Thoracic aorta (tissue), 2 donors: ENCODE data around the gene ARHGAP31. TPM values are rescaled to one million over a fixed set of nuclear protein-coding genes. Genes with fewer than 3 reads are reported as not detected.

Experiments used
- ATAC-seq: fragments of 150-250 bp; one replicate; pipeline ENCODE4 v1.8.0; 2017; ENCODE audit warnings: low read depth; ENCODE audit not compliant: insufficient number of reproducible peaks, low FRiP score
- DNase-seq: peaks from one replicate; pipeline ENCODE4 v3.0.0-alpha.2; 2020; ENCODE audit warnings: low spot score
- H3K27ac ChIP-seq, 2 donors: fragments of 200-600 bp; sonication (generic); 1 replicate in 1 of 2; 2 replicates in 1 of 2; pipeline ENCODE4 v1.5.1; 2016; ENCODE audit warnings: mild to moderate bottlenecking in 2 of 2, moderate library complexity in 2 of 2
- H3K27me3 ChIP-seq: fragments of 200-600 bp; sonication (generic); replicated peaks from 2 replicates; pipeline ENCODE4 v1.6.0; 2016; ENCODE audit warnings: mild to moderate bottlenecking; ENCODE audit not compliant: insufficient read depth
- H3K36me3 ChIP-seq: fragments of 200-600 bp; sonication (generic); one replicate; pipeline ENCODE4 v1.5.1; 2016
- H3K4me1 ChIP-seq, 2 donors: fragments of 200-600 bp; sonication (generic); 1 replicate in 1 of 2; 2 replicates in 1 of 2; pipeline versions ENCODE4 v1.5.1 to v1.6.0; 2016; ENCODE audit warnings: low read depth in 2 of 2, mild to moderate bottlenecking in 1 of 2; ENCODE audit not compliant: control insufficient read depth in 1 of 2
- H3K4me3 ChIP-seq: fragments of 200-600 bp; sonication (generic); 2 replicates; pipeline ENCODE4 v1.5.1; 2016; ENCODE audit warnings: mild to moderate bottlenecking
- H3K9me3 ChIP-seq: fragments of 200-600 bp; sonication (generic); 2 replicates; pipeline ENCODE4 v1.5.1; 2016
- total RNA-seq, 2 donors: library from RNA; depleted of rRNA; stranded (reverse); fragments of >200 nt; gene quantifications; one replicate each; pipeline versions ENCODE4 v1.1.0 to v1.2.3, GENCODE V29; 2016
- TF ChIP-seq, protein P1 (sequence below): fragments of 200-600 bp; sonication (generic); IDR thresholded peaks from one replicate; pipeline ENCODE4 v1.5.1; 2019; ENCODE audit warnings: antibody characterized with exemption

ARHGAP31 gene
- total RNA-seq, 2 donors from 2014 or later = 20.8 to 33.6 TPM

DNA sequence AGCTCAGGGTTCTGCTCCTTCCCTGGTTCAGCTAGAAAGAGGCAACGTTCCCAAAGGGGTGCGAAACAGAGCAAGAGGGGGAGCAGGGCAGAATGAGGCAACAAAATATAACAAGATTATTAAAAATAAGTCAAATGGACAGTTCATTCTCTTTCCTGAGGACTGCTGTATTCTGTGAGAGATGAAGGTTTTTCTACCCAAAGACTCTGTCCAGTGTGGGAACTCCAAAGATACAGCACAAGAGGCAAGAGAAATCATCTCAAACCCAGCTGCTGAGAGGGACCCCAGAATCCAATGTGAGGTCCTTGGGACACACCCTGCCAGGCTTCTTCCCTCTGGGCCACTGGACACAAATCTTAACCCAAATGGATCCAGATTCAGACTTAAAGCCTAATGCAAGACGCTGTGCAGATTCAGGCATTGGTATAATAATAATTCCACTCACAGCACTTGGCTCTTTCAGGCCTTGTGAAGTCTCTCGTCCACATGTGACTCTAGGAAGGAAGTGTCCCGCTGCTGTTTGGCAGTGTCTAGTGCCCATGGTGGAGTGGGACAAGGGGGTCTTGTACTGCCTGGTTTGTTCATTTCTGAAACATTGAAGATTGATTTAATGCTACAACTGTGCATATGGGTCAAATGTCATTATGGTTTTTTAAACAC is 14.5 kb upstream of the ARHGAP31 start:
- Histone ChIP-seq H3K36me3 (no peaks in the 10 kb centered on the region), H3K27ac (peak overlapping the region; percentile 36 to 54), H3K4me1 (peaks cover 0 to 11% of the 10 kb centered on the region in 2 donors), H3K9me3 (no peaks in the 10 kb centered on the region), H3K4me3 (no peak overlapping the region), H3K27me3 (no peaks in the 10 kb centered on the region)
- TF ChIP-seq, protein P1, sequence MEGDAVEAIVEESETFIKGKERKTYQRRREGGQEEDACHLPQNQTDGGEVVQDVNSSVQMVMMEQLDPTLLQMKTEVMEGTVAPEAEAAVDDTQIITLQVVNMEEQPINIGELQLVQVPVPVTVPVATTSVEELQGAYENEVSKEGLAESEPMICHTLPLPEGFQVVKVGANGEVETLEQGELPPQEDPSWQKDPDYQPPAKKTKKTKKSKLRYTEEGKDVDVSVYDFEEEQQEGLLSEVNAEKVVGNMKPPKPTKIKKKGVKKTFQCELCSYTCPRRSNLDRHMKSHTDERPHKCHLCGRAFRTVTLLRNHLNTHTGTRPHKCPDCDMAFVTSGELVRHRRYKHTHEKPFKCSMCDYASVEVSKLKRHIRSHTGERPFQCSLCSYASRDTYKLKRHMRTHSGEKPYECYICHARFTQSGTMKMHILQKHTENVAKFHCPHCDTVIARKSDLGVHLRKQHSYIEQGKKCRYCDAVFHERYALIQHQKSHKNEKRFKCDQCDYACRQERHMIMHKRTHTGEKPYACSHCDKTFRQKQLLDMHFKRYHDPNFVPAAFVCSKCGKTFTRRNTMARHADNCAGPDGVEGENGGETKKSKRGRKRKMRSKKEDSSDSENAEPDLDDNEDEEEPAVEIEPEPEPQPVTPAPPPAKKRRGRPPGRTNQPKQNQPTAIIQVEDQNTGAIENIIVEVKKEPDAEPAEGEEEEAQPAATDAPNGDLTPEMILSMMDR = no peak
- DNase-seq = no peak
- peak; percentile 19 for ATAC-seq

DNA sequence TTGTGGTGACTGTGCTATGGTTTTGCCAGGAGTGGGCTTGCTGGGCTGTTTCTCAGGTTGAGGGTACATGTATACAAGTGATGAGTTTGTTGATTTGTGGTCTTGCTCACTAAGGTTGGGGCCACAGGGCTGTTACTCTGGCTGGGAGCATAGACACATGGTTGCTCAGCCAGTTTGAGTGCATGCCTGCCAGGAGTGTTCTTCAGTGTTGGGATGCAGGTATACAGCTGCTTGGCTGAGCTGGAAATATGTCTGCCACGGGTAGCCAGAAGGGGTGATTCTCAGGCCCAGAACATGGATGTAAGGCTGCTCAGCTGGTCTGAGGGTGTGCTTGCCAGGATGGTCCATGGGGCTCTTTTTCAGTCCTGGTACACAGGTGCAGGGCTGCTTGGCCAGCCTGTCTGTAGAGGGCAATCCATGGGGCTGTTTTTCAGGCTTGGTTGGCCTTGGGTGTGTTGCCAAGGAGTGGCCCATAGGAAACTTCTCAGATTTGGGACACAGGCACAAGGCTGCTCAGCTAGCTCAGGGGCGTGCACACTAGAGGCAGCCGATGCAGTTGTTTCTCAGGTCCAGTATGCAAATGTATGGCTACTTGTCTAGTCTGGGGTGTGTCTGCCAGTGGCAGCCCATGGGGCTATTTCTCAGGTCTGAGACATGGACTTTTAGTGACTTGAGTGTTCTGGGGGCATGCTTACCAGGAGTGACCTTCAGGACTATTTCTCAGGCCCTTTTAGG is 5.3 kb upstream of the ARHGAP31 start:
- ATAC-seq (no peak), DNase-seq (no peak)
- TF ChIP-seq, protein P1 = no peak
- H3K27me3 ChIP-seq = no peaks in the 10 kb centered on the region
- H3K4me3 ChIP-seq = no peak overlapping the region
- peaks cover 5% of the 10 kb centered on the region for H3K9me3 ChIP-seq
- H3K4me1 ChIP-seq = peaks cover 2 to 10% of the 10 kb centered on the region in 2 donors
- no peaks in the 10 kb centered on the region for H3K36me3 ChIP-seq
- no peak overlapping the region for H3K27ac ChIP-seq

DNA sequence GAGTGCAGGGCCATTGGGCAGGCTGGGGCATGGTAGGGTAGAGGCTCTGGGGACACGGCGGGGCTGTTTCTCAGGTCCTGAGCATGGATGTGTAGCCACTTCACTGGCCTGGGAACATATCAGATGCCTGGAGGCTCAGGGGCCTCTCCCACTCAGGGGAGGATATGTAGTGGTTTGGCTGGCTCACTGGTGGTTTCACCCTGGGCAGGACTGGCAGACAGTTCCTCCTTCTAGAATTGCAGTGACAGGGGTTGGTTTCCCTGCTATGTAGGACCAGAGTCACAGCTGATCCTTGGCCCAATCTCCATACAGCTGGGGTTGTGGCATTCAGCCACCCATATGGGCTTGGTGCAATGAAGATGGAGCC is 4.8 kb upstream of the ARHGAP31 start:
- Histone ChIP-seq H3K4me1 (peaks cover 2 to 10% of the 10 kb centered on the region in 2 donors), H3K27ac (no peak overlapping the region), H3K27me3 (no peaks in the 10 kb centered on the region), H3K9me3 (peaks cover 5% of the 10 kb centered on the region), H3K4me3 (no peak overlapping the region), H3K36me3 (no peaks in the 10 kb centered on the region)
- TF ChIP-seq, protein P1 = no peak
- ATAC-seq (no peak), DNase-seq (no peak)

DNA sequence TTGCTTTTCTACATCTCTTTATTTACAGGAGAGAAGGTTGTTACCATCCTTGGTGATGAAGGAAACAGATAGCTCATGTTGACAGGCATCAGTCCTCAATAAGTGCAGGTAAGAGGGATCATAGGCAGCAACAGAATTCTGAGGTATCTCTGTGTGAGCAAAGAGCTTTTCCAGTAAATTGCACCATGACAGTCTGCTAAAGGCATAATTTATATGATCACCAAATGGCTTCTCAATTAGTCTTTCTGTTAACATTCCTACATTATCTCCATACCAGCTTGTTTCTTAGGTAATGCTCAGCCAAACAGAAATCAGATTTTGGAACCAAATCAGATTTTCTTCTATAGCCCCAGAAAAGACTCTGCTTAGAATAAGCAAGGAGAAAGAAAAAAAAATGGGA is 3.6 kb upstream of the ARHGAP31 start:
- ATAC-seq = no peak
- H3K4me3 ChIP-seq = no peak overlapping the region
- TF ChIP-seq, protein P1 = no peak

DNA sequence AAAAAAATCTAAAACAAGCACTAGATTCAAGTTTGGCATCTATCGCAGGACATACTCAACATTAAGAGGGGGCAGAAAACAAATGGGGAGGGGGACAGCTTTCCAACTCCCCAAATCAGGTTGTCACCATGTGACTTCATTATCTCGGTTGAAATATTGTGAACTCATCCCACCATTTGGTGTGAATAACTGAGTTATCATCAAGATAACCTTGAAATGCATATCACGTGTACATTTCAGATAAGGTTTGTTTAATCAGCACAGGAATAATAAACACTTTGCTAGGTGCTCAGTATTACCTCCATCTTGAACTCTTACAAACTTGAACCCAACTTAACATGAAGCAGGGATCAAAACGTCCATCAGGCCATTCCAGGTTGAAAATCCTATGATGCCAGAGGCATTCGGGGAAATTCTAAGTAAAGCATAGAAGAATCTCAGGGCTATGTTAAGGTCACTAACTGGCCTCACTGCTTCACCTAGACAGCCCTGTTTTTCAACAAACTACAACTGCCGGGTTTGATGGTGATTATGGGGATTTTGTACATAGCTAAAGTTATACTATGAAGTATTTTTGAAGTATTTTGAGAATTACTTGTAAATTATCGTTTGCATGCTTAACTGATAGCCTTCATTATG is 3.0 kb upstream of the ARHGAP31 start:
- Histone ChIP-seq H3K4me3 (no peak overlapping the region), H3K4me1 (peaks cover 2 to 16% of the 10 kb centered on the region in 2 donors), H3K9me3 (peaks cover 5% of the 10 kb centered on the region), H3K36me3 (no peaks in the 10 kb centered on the region), H3K27me3 (no peaks in the 10 kb centered on the region), H3K27ac (no peak overlapping the region)
- ATAC-seq = no peak
- TF ChIP-seq, protein P1 = no peak
- no peak for DNase-seq

More for the DNA sequence above, 3.6 kb upstream of the ARHGAP31 start:
- Histone ChIP-seq H3K9me3 (peaks cover 5% of the 10 kb centered on the region), H3K36me3 (no peaks in the 10 kb centered on the region), H3K27me3 (no peaks in the 10 kb centered on the region), H3K27ac (no peak overlapping the region), H3K4me1 (peaks cover 2 to 11% of the 10 kb centered on the region in 2 donors)
- DNase-seq = no peak
